ENCODE results near the gene PCDHB8.
"Not testable (repeated sequence)": the region's sequence is repeated elsewhere in the genome, so short reads cannot be mapped to it uniquely, and the experiment has no call there.

PCDHB8 gene

DNA sequence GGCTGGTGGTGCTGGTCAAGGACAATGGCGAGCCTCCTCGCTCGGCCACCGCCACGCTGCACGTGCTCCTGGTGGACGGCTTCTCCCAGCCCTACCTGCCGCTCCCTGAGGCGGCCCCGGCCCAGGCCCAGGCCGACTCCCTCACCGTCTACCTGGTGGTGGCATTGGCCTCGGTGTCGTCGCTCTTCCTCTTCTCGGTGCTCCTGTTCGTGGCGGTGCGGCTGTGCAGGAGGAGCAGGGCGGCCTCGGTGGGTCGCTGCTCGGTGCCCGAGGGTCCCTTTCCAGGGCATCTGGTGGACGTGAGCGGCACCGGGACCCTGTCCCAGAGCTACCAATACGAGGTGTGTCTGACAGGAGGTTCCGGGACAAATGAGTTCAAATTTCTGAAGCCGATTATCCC is 47.8 kb downstream of the PCDHB8 start:
- DNase-seq: not testable (repeated sequence)

Measured in amygdala (tissue), 56 donors.